Measurements from ENCODE around the gene MBD6.

DNA sequence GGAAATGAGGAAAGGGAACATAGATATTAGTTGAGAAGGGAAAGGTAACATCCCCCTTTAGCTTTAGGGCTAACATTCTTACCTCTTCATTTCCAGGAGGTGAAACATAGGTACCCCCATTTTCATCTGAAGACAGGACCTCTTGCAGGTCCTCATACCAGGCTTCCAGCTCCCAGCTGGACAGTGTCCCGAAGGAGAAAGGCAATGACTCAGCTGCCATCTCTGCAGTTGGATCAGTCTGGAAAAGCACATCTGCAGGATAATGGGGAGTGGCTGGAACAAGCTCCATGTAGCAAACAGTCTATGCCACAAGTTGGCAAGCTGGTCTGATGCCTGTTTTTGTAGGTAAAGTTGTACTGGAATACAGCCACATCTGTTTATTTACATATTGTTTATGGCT lies 5.4 kb upstream of the MBD6 start:
- TF ChIP-seq CTCF (optimal IDR thresholded peaks at IDR 0.05 in 1 of 3, IDR thresholded peaks at IDR 0.05 in 1 of 3, conservative IDR thresholded peaks at IDR 0.05 in 1 of 3; ENCODE audit: extremely low read depth in 1 of 3, insufficient read depth in 2 of 3, low read length in 3 of 3), result no peak
- no peak for TF ChIP-seq EZH2 (IDR thresholded peaks at IDR 0.05; ENCODE audit: low read length)

All from keratinocyte (primary cell).